ENCODE measurements around the gene BCL10.

Gene BCL10

GRCh38 chr1:85274969-85275453 lies 1.4 kb downstream of the BCL10 start:
- Mint-ChIP-seq H3K27ac (peak overlapping the region; percentile 77 to 96 (median 81)), H3K36me3 (ENCODE audit: low read depth) (peaks cover 31% of the 10 kb centered on the region), H3K9me3 (no peaks in the 10 kb centered on the region), H3K4me1 (peaks cover 29% of the 10 kb centered on the region), H3K4me3 (peak overlapping the region; percentile 88 to 94 (median 91)), H3K27me3 (ENCODE audit: low read depth) (no peaks in the 10 kb centered on the region)
- no peak for TF ChIP-seq CTCF (IDR thresholded peaks at IDR 0.05; ENCODE audit: unreplicated experiment in 3 of 3)

GRCh38 chr1:85273397-85273796 lies 3.0 kb downstream of the BCL10 start:
- H3K36me3 Mint-ChIP-seq (ENCODE audit: low read depth), result peaks cover 42% of the 10 kb centered on the region
- H3K27ac Mint-ChIP-seq, result no peak overlapping the region
- no peaks in the 10 kb centered on the region for H3K9me3 Mint-ChIP-seq
- no peak for TF ChIP-seq CTCF (IDR thresholded peaks at IDR 0.05; ENCODE audit: unreplicated experiment in 3 of 3)
- peak overlapping the region in 1 of 3 experiments; percentile 38 for H3K4me3 Mint-ChIP-seq
- H3K27me3 Mint-ChIP-seq (ENCODE audit: low read depth), result no peaks in the 10 kb centered on the region
- H3K4me1 Mint-ChIP-seq, result peaks cover 24% of the 10 kb centered on the region

GRCh38 chr1:85268801-85269585 lies 7.4 kb downstream of the BCL10 start:
- no peak for TF ChIP-seq CTCF (IDR thresholded peaks at IDR 0.05; ENCODE audit: unreplicated experiment in 3 of 3)
- H3K27ac Mint-ChIP-seq, result peak overlapping the region; percentile 63 to 83 (median 81)
- peaks cover 8% of the 10 kb centered on the region for H3K4me1 Mint-ChIP-seq
- no peaks in the 10 kb centered on the region for H3K9me3 Mint-ChIP-seq
- peaks cover 51% of the 10 kb centered on the region for H3K36me3 Mint-ChIP-seq (ENCODE audit: low read depth)
- no peak overlapping the region for H3K4me3 Mint-ChIP-seq
- H3K27me3 Mint-ChIP-seq (ENCODE audit: low read depth), result no peaks in the 10 kb centered on the region

- Mint-ChIP-seq H3K4me3 (no peak overlapping the region), H3K4me1 (no peaks in the 10 kb centered on the region), H3K27ac (no peak overlapping the region), H3K27me3 (ENCODE audit: low read depth) (no peaks in the 10 kb centered on the region), H3K9me3 (no peaks in the 10 kb centered on the region), H3K36me3 (ENCODE audit: low read depth) (peaks cover 49% of the 10 kb centered on the region)
- no peak for TF ChIP-seq CTCF (IDR thresholded peaks at IDR 0.05; ENCODE audit: unreplicated experiment in 3 of 3)
These were observed 9.1 kb downstream of the BCL10 start for GRCh38 chr1:85267313-85267712.

GRCh38 chr1:85264150-85264549 lies 12.3 kb downstream of the BCL10 start:
- no peak overlapping the region for H3K4me3 Mint-ChIP-seq
- no peaks in the 10 kb centered on the region for H3K9me3 Mint-ChIP-seq
- H3K4me1 Mint-ChIP-seq, result peaks cover 9% of the 10 kb centered on the region

More at GRCh38 chr1:85264150-85264549, 12.3 kb downstream of the BCL10 start:
- H3K27ac Mint-ChIP-seq, result no peak overlapping the region
- peaks cover 35% of the 10 kb centered on the region for H3K36me3 Mint-ChIP-seq (ENCODE audit: low read depth)
- TF ChIP-seq CTCF (IDR thresholded peaks at IDR 0.05; ENCODE audit: unreplicated experiment in 3 of 3), result no peak
- H3K27me3 Mint-ChIP-seq (ENCODE audit: low read depth), result no peaks in the 10 kb centered on the region
